GM12878 (cell line): ENCODE data around the gene SC5D. TPM values are rescaled to one million over a fixed set of nuclear protein-coding genes. Genes with fewer than 3 reads are reported as not detected.
A peak's percentile ranks its signal among the peaks of the same experiment; 100 is the strongest.

Source experiments
- ATF7 ChIP-seq: fragments of 450-650 bp; IDR thresholded peaks from 2 replicates; pipeline ENCODE4 v1.6.1; 2016; ENCODE audit warnings: low read depth, mild to moderate bottlenecking
- CREM ChIP-seq: IDR thresholded peaks from 2 replicates; pipeline ENCODE4 v1.6.1; 2014; ENCODE audit warnings: antibody characterized with exemption, low read depth
- ETV6 ChIP-seq, 2 experiments: fragments of 450-650 bp in 1 of 2; IDR thresholded peaks in 1 of 2; conservative IDR thresholded peaks in 1 of 2; 2 replicates each; pipeline ENCODE4 v1.6.1; 2014; ENCODE audit warnings: antibody characterized with exemption in 1 of 2, borderline replicate concordance in 1 of 2, low read depth in 1 of 2, mild to moderate bottlenecking in 1 of 2, moderate library complexity in 1 of 2
- JUNB ChIP-seq: IDR thresholded peaks from 2 replicates; pipeline ENCODE4 v1.6.1; 2016; ENCODE audit warnings: antibody characterized with exemption, mild to moderate bottlenecking
- NFXL1 ChIP-seq: fragments of 450-650 bp; IDR thresholded peaks from 2 replicates; pipeline ENCODE4 v1.6.1; 2017; ENCODE audit warnings: antibody characterized with exemption, mild to moderate bottlenecking, borderline replicate concordance
- PML ChIP-seq: IDR thresholded peaks from 2 replicates; pipeline ENCODE4 v1.6.1; 2012; ENCODE audit warnings: low read length, inconsistent platforms
- POLR2AphosphoS5 ChIP-seq: IDR thresholded peaks from 2 replicates; pipeline ENCODE4 v1.6.1; 2011; ENCODE audit warnings: mild to moderate bottlenecking, low read length, inconsistent platforms
- RUNX3 ChIP-seq: IDR thresholded peaks from 2 replicates; pipeline ENCODE4 v1.6.1; 2012; ENCODE audit warnings: low read length, inconsistent platforms
- SIX5 ChIP-seq: IDR thresholded peaks from 2 replicates; pipeline ENCODE4 v1.6.1; 2011; ENCODE audit warnings: mild to moderate bottlenecking, low read depth, low read length, moderate library complexity; ENCODE audit not compliant: severe bottlenecking
- TCF3 ChIP-seq: IDR thresholded peaks from 2 replicates; pipeline ENCODE4 v1.6.1; 2012; ENCODE audit warnings: low read depth, mild to moderate bottlenecking, low read length, borderline replicate concordance; ENCODE audit not compliant: insufficient read depth
- YY1 ChIP-seq: IDR thresholded peaks from 2 replicates; pipeline ENCODE4 v1.6.1; 2011; ENCODE audit warnings: low read depth, mild to moderate bottlenecking, low read length
- ZNF24 ChIP-seq: fragments of 450-650 bp; IDR thresholded peaks from 2 replicates; pipeline ENCODE4 v1.6.1; 2017; ENCODE audit warnings: antibody characterized with exemption, mild to moderate bottlenecking
- ZZZ3 ChIP-seq: IDR thresholded peaks from 2 replicates; pipeline ENCODE4 v1.6.1; 2011; ENCODE audit warnings: low read depth; ENCODE audit not compliant: control insufficient read depth, insufficient read length
- polyA plus RNA-seq, 11 experiments: library from polyadenylated mRNA; depleted of rRNA in 4 of 11; unstranded in 6 of 11; stranded (reverse) in 5 of 11; fragments of >200 nt; fragmentation: Nextera tagmentation in 4 of 11; fragmentation: Illumina TruSeq in 1 of 11; extraction: Ambion mirVana in 4 of 11; extraction: Trizol in 1 of 11; gene quantifications; 1 replicate in 1 of 11; 2 replicates in 10 of 11; pipeline versions ENCODE4 v1.2.1 to v1.2.3, GENCODE V29; 2011 to 2016; ENCODE audit warnings: inconsistent platforms in 2 of 11, missing spikeins in 2 of 11, low read depth in 1 of 11
- total RNA-seq, 4 experiments: library from RNA; depleted of rRNA in 3 of 4; stranded (reverse); fragments of >200 nt in 3 of 4; fragmentation: Illumina TruSeq in 1 of 4; extraction: Trizol in 1 of 4; gene quantifications; 2 replicates each; pipeline versions ENCODE4 v1.2.1 to v1.2.3, GENCODE V29; 2013 to 2021
- TF ChIP-seq, protein P1 (sequence below): fragments of 450-650 bp; IDR thresholded peaks from 2 replicates; pipeline ENCODE4 v1.6.1; 2016; ENCODE audit warnings: mild to moderate bottlenecking
- TF ChIP-seq, protein P2 (sequence below): fragments of 450-650 bp; IDR thresholded peaks from 2 replicates; pipeline ENCODE4 v1.6.1; 2014; ENCODE audit warnings: mild to moderate bottlenecking
- TF ChIP-seq, protein P3 (sequence below): IDR thresholded peaks from 2 replicates; pipeline ENCODE4 v1.6.1; 2012; ENCODE audit warnings: improper control_type of control experiment, low read depth, low read length; ENCODE audit not compliant: insufficient replicate concordance
- TF ChIP-seq, protein P4 (sequence below): fragments of 450-650 bp; IDR thresholded peaks from 2 replicates; pipeline ENCODE4 v1.6.1; 2017; ENCODE audit warnings: antibody characterized with exemption, mild to moderate bottlenecking, moderate library complexity

The SC5D gene
- total and polyA plus RNA-seq, 10 of the 15 experiments (the other 5 are each of a cell fraction or from before 2014, with no cell fraction given) = 23.7 to 134 (median 30.8) TPM

DNA sequence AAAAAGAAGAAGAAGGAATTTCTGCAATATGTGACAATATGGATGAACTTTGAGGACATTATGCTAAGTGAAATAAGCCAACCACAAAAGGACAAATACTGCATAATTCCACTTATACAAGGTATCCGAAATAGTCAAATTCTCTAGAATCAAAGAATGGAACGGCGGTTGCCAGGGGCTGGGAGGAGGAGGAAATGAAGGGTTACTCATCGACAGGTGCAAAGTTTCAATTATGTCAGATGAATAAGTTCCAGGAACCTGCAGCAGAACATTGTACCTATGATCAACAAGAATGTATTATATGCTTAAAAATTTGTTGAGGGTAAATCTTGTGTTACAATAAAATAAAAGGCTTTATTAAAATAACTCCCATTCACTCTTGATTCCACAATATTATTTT lies 49.0 kb downstream of the SC5D start (continued):
- TF ChIP-seq NFXL1 = no peak
- peak; percentile 52; the same call in 1 of the 2 replicates for TF ChIP-seq ATF7
- no peak for TF ChIP-seq PML
- no peak for TF ChIP-seq ZZZ3
- no peak for TF ChIP-seq ZNF24
- TF ChIP-seq, protein P1, sequence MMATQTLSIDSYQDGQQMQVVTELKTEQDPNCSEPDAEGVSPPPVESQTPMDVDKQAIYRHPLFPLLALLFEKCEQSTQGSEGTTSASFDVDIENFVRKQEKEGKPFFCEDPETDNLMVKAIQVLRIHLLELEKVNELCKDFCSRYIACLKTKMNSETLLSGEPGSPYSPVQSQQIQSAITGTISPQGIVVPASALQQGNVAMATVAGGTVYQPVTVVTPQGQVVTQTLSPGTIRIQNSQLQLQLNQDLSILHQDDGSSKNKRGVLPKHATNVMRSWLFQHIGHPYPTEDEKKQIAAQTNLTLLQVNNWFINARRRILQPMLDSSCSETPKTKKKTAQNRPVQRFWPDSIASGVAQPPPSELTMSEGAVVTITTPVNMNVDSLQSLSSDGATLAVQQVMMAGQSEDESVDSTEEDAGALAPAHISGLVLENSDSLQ = 0 out of 2 replicates have a peak, but pooled peaks have one; percentile 15
- no peak for TF ChIP-seq SIX5
- TF ChIP-seq, protein P2, sequence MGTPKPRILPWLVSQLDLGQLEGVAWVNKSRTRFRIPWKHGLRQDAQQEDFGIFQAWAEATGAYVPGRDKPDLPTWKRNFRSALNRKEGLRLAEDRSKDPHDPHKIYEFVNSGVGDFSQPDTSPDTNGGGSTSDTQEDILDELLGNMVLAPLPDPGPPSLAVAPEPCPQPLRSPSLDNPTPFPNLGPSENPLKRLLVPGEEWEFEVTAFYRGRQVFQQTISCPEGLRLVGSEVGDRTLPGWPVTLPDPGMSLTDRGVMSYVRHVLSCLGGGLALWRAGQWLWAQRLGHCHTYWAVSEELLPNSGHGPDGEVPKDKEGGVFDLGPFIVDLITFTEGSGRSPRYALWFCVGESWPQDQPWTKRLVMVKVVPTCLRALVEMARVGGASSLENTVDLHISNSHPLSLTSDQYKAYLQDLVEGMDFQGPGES = no peak
- no peak for TF ChIP-seq CREM
- peak; percentile 48; the same call in 1 of the 2 replicates for TF ChIP-seq JUNB
- TF ChIP-seq RUNX3 = peak; percentile 26; the same call in 1 of the 2 replicates
- TF ChIP-seq YY1 = no peak
- 0 out of 4 replicates have a peak, but pooled peaks of 1 of the 2 experiments have one; percentile 41 for TF ChIP-seq ETV6 (conservative IDR thresholded peaks at IDR 0.05 in 1 of 2, IDR thresholded peaks at IDR 0.05 in 1 of 2; ENCODE audit: borderline replicate concordance in 1 of 2, low read depth in 1 of 2)
- no peak for TF ChIP-seq POLR2AphosphoS5
- TF ChIP-seq, protein P3, sequence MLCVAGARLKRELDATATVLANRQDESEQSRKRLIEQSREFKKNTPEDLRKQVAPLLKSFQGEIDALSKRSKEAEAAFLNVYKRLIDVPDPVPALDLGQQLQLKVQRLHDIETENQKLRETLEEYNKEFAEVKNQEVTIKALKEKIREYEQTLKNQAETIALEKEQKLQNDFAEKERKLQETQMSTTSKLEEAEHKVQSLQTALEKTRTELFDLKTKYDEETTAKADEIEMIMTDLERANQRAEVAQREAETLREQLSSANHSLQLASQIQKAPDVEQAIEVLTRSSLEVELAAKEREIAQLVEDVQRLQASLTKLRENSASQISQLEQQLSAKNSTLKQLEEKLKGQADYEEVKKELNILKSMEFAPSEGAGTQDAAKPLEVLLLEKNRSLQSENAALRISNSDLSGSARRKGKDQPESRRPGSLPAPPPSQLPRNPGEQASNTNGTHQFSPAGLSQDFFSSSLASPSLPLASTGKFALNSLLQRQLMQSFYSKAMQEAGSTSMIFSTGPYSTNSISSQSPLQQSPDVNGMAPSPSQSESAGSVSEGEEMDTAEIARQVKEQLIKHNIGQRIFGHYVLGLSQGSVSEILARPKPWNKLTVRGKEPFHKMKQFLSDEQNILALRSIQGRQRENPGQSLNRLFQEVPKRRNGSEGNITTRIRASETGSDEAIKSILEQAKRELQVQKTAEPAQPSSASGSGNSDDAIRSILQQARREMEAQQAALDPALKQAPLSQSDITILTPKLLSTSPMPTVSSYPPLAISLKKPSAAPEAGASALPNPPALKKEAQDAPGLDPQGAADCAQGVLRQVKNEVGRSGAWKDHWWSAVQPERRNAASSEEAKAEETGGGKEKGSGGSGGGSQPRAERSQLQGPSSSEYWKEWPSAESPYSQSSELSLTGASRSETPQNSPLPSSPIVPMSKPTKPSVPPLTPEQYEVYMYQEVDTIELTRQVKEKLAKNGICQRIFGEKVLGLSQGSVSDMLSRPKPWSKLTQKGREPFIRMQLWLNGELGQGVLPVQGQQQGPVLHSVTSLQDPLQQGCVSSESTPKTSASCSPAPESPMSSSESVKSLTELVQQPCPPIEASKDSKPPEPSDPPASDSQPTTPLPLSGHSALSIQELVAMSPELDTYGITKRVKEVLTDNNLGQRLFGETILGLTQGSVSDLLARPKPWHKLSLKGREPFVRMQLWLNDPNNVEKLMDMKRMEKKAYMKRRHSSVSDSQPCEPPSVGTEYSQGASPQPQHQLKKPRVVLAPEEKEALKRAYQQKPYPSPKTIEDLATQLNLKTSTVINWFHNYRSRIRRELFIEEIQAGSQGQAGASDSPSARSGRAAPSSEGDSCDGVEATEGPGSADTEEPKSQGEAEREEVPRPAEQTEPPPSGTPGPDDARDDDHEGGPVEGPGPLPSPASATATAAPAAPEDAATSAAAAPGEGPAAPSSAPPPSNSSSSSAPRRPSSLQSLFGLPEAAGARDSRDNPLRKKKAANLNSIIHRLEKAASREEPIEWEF = no peak
- TF ChIP-seq, protein P4, sequence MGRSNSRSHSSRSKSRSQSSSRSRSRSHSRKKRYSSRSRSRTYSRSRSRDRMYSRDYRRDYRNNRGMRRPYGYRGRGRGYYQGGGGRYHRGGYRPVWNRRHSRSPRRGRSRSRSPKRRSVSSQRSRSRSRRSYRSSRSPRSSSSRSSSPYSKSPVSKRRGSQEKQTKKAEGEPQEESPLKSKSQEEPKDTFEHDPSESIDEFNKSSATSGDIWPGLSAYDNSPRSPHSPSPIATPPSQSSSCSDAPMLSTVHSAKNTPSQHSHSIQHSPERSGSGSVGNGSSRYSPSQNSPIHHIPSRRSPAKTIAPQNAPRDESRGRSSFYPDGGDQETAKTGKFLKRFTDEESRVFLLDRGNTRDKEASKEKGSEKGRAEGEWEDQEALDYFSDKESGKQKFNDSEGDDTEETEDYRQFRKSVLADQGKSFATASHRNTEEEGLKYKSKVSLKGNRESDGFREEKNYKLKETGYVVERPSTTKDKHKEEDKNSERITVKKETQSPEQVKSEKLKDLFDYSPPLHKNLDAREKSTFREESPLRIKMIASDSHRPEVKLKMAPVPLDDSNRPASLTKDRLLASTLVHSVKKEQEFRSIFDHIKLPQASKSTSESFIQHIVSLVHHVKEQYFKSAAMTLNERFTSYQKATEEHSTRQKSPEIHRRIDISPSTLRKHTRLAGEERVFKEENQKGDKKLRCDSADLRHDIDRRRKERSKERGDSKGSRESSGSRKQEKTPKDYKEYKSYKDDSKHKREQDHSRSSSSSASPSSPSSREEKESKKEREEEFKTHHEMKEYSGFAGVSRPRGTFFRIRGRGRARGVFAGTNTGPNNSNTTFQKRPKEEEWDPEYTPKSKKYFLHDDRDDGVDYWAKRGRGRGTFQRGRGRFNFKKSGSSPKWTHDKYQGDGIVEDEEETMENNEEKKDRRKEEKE = no peak
- peak; percentile 73; the same call in 1 of the 2 replicates for TF ChIP-seq TCF3
